ENCODE data around the gene FAM210A. TPM values are rescaled to one million over a fixed set of nuclear protein-coding genes. Genes with fewer than 3 reads are reported as not detected.
"Not testable (repeated sequence)": the region's sequence is repeated elsewhere in the genome, so short reads cannot be mapped to it uniquely, and the experiment has no call there.

The FAM210A gene
- total RNA-seq, 2 experiments from 2014 or later: 23.1 to 30.6 TPM

DNA sequence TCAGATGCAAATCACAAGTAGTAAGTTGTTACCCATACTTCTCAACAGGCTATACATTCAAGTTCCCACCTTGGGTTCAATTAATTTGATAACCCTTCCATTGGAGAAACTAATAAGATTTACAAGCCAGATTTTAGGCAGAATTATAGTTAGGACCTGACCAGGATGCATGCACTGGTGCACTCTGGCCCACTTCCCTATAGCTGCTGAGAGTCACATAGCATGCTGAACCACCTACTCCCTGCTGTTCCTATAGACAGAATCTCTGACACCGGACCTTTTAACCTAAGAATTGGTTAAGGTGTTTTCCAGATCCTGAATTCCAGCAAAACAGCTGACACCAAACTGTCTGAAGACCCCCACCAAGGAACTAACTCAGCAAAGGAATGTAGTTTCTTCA lies 26.2 kb downstream of the FAM210A start:
- no peaks in the 10 kb centered on the region for H4K20me1 ChIP-seq (ENCODE audit: insufficient read depth, low read length)
- ChIA-PET CTCF (ENCODE audit: unreplicated experiment) (no interaction called here), POLR2A (interaction anchor here (1.1 kb wide), 1 partner anchor 16 kb away, joined by 3 read pairs; no protein-coding TSS in a partner anchor)
- peak; percentile 6 for DNase-seq (ENCODE audit: low spot score)
- peaks cover 53% of the 10 kb centered on the region for H3K36me3 ChIP-seq (ENCODE audit: insufficient read depth, low read length)
- no TSS peak for BruUV-seq (replicated peaks)
- no peak overlapping the region for H3K4me2 ChIP-seq (ENCODE audit: low read length)
- intact Hi-C loops (cut with micrococcal nuclease; ENCODE audit: unreplicated experiment): no loop called here
- H3K9me3 ChIP-seq (ENCODE audit: low read length): peaks cover 62% of the 10 kb centered on the region
- H3K4me1 ChIP-seq (ENCODE audit: insufficient read depth, low read length, poor library complexity, severe bottlenecking): no peaks in the 10 kb centered on the region
- no peak overlapping the region for H2AFZ ChIP-seq (ENCODE audit: low read length)
- TF ChIP-seq CTCF (conservative IDR thresholded peaks at IDR 0.05; ENCODE audit: low read length) (no peak), EZH2phosphoT487 (IDR thresholded peaks at IDR 0.05; ENCODE audit: borderline replicate concordance, low read depth, low read length) (no peak)
- no peaks in the 10 kb centered on the region for H3K9me2 ChIP-seq (ENCODE audit: insufficient read depth, low read length)
- H3K27ac ChIP-seq (ENCODE audit: low read depth, low read length, poor library complexity, severe bottlenecking): no peak overlapping the region
- no peak overlapping the region for H3K4me3 ChIP-seq (ENCODE audit: low read depth, low read length, poor library complexity, severe bottlenecking)
- peaks cover 73% of the 10 kb centered on the region for H3K79me2 ChIP-seq (ENCODE audit: insufficient read depth, low read depth, low read length)

- Histone ChIP-seq H3K9me3 (ENCODE audit: low read length) (peaks cover 31% of the 10 kb centered on the region), H3K27ac (ENCODE audit: low read depth, low read length, poor library complexity, severe bottlenecking) (no peak overlapping the region), H2AFZ (ENCODE audit: low read length) (no peak overlapping the region), H3K36me3 (ENCODE audit: insufficient read depth, low read length) (peaks cover 36% of the 10 kb centered on the region), H3K4me1 (ENCODE audit: insufficient read depth, low read length, poor library complexity, severe bottlenecking) (no peaks in the 10 kb centered on the region), H3K9me2 (ENCODE audit: insufficient read depth, low read length) (no peaks in the 10 kb centered on the region), H3K4me3 (ENCODE audit: low read depth, low read length, poor library complexity, severe bottlenecking) (no peak overlapping the region), H4K20me1 (ENCODE audit: insufficient read depth, low read length) (no peaks in the 10 kb centered on the region), H3K79me2 (ENCODE audit: insufficient read depth, low read depth, low read length) (peaks cover 51% of the 10 kb centered on the region), H3K4me2 (ENCODE audit: low read length) (no peak overlapping the region)
- TF ChIP-seq EZH2phosphoT487 (IDR thresholded peaks at IDR 0.05; ENCODE audit: borderline replicate concordance, low read depth, low read length) (no peak), CTCF (conservative IDR thresholded peaks at IDR 0.05; ENCODE audit: low read length) (no peak)
- intact Hi-C loops (cut with micrococcal nuclease; ENCODE audit: unreplicated experiment): no loop called here
- ChIA-PET POLR2A (interaction anchor here (0.6 kb wide), 1 partner anchor 1227 kb away, joined by 3 read pairs; no protein-coding TSS in a partner anchor), CTCF (ENCODE audit: unreplicated experiment) (no interaction called here)
- DNase-seq (ENCODE audit: low spot score): no peak
- BruUV-seq (replicated peaks): no TSS peak
Measured at GRCh38 chr18:13696961-13697360, 29.4 kb downstream of the FAM210A start.

DNA sequence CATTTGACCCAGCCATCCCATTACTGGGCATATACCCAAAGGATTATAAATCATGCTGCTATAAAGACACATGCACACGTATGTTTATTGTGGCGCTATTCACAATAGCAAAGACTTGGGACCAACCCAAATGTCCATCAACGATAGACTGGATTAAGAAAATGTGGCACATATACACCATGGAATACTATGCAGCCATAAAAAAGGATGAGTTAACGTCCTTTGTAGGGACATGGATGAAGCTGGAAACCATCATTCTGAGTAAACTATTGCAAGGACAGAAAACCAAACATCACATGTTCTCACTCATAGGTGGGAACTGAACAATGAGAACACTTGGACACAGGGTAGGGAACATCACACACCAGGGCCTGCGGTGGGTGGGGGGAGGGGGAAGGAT lies 31.0 kb downstream of the FAM210A start:
- H3K27ac ChIP-seq (ENCODE audit: low read depth, low read length, poor library complexity, severe bottlenecking); POLR2A ChIA-PET; DNase-seq (ENCODE audit: low spot score); BruUV-seq (replicated peaks); H3K4me2 ChIP-seq (ENCODE audit: low read length); H3K9me2 ChIP-seq (ENCODE audit: insufficient read depth, low read length); intact Hi-C loops (cut with micrococcal nuclease; ENCODE audit: unreplicated experiment); H2AFZ ChIP-seq (ENCODE audit: low read length); H3K4me1 ChIP-seq (ENCODE audit: insufficient read depth, low read length, poor library complexity, severe bottlenecking); H3K4me3 ChIP-seq (ENCODE audit: low read depth, low read length, poor library complexity, severe bottlenecking); CTCF ChIA-PET (ENCODE audit: unreplicated experiment); H4K20me1 ChIP-seq (ENCODE audit: insufficient read depth, low read length): not testable (repeated sequence)
- Histone ChIP-seq H3K36me3 (ENCODE audit: insufficient read depth, low read length) (peaks cover 22% of the 10 kb centered on the region), H3K79me2 (ENCODE audit: insufficient read depth, low read depth, low read length) (peaks cover 43% of the 10 kb centered on the region), H3K9me3 (ENCODE audit: low read length) (peaks cover 15% of the 10 kb centered on the region)

DNA sequence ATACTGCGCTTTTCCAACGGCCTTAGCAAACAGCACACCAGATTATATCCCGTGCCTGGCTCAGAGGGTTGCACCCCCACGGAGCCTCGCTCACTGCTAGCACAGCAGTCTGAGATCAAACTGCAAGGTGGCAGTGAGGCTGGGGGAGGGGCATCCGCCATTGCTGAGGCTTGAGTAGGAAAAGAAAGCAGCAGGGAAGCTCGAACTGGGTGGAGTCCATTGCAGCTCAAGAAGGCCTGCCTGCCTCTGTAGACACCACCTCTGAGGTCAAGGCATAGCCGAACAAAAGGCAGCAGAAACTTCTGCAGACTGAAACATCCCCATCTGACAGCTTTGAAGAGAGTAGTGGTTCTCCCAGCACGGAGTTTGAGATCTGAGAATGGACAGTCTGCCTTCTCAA lies 36.3 kb downstream of the FAM210A start:
- H3K4me2 ChIP-seq (ENCODE audit: low read length); H3K9me3 ChIP-seq (ENCODE audit: low read length); H4K20me1 ChIP-seq (ENCODE audit: insufficient read depth, low read length); POLR2A ChIA-PET; H3K9me2 ChIP-seq (ENCODE audit: insufficient read depth, low read length); intact Hi-C loops (cut with micrococcal nuclease; ENCODE audit: unreplicated experiment); H3K4me3 ChIP-seq (ENCODE audit: low read depth, low read length, poor library complexity, severe bottlenecking); H3K27ac ChIP-seq (ENCODE audit: low read depth, low read length, poor library complexity, severe bottlenecking); H2AFZ ChIP-seq (ENCODE audit: low read length); BruUV-seq (replicated peaks); DNase-seq (ENCODE audit: low spot score); H3K4me1 ChIP-seq (ENCODE audit: insufficient read depth, low read length, poor library complexity, severe bottlenecking); CTCF ChIA-PET (ENCODE audit: unreplicated experiment): not testable (repeated sequence)
- H3K79me2 ChIP-seq (ENCODE audit: insufficient read depth, low read depth, low read length): peaks cover 44% of the 10 kb centered on the region; the same call in 1 of the 2 replicates
- H3K36me3 ChIP-seq (ENCODE audit: insufficient read depth, low read length): peaks cover 12% of the 10 kb centered on the region
